Measurements from ENCODE around the gene PNISR.
A peak's percentile ranks its signal among the peaks of the same experiment; 100 is the strongest.
"Not testable (repeated sequence)": the region's sequence is repeated elsewhere in the genome, so short reads cannot be mapped to it uniquely, and the experiment has no call there.

PNISR gene, protein sequence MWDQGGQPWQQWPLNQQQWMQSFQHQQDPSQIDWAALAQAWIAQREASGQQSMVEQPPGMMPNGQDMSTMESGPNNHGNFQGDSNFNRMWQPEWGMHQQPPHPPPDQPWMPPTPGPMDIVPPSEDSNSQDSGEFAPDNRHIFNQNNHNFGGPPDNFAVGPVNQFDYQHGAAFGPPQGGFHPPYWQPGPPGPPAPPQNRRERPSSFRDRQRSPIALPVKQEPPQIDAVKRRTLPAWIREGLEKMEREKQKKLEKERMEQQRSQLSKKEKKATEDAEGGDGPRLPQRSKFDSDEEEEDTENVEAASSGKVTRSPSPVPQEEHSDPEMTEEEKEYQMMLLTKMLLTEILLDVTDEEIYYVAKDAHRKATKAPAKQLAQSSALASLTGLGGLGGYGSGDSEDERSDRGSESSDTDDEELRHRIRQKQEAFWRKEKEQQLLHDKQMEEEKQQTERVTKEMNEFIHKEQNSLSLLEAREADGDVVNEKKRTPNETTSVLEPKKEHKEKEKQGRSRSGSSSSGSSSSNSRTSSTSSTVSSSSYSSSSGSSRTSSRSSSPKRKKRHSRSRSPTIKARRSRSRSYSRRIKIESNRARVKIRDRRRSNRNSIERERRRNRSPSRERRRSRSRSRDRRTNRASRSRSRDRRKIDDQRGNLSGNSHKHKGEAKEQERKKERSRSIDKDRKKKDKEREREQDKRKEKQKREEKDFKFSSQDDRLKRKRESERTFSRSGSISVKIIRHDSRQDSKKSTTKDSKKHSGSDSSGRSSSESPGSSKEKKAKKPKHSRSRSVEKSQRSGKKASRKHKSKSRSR

DNA sequence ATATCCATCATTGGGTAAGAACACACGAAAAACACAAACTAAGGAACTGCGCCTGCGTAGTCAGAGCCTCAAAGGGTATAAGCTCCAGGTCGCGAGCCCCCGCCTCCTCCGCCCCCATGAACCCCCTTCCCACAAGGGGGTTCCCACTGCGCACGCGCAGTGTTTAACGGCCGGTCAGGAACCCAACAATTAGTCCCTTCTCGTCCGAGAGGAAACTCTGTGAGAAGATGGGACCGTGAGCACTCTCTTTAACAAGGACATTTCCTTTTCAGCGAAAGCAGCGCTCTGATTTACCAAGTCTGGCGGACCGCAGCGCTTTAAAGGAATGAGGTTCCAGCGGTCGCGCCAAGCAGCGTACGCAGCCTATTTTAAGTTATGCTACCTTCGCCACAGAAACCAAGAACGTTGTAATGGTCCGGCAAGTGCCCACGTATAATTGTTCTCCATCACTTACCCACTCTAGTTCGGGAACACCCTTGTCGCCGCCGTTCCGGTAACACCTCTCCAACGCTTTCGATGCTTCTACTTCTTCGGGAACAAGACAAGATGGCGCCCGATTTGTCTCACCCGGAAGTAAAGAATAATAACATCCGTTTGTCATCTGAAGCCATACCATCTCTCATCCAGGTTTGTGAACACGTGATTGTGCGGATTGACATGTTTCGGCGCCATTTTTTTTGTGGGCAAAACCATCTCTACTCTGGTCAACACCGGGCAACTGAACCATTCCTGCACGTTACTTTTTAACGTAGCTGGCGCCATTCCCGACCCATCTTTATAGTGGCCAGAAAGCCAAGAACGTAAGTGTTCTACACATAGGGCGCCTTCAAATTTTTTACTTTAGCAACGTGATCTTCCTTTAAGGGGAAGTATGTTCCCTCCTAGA is at the start of gene PNISR:
PNISR (minus strand) TSS at position 548 of the 886 bp plus-strand sequence. CDS start 10,649 bp downstream, outside the sequence.
- DNase-seq (ENCODE audit: low read depth in 2 of 2), result peak; percentile 64 to 66

DNA sequence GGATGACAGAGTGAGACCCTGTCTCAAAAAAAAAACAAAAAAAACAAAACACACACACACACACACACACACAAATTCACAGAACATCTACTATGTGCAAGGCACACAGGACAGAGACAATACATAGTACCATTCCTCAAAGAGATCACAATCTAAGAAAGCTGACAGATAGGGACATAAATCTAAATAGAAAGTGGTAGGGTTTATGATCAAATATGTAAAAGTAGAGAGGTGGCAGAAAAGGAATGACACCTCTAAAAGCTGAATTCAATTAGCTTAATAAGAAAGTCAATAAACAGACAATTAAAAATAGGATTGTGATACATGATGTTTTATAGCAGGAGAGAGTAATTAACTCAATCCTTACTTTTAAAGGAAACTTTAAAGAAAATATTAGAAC is 48.6 kb upstream of the PNISR start:
- no peak for DNase-seq (ENCODE audit: low read depth in 2 of 2)

DNA sequence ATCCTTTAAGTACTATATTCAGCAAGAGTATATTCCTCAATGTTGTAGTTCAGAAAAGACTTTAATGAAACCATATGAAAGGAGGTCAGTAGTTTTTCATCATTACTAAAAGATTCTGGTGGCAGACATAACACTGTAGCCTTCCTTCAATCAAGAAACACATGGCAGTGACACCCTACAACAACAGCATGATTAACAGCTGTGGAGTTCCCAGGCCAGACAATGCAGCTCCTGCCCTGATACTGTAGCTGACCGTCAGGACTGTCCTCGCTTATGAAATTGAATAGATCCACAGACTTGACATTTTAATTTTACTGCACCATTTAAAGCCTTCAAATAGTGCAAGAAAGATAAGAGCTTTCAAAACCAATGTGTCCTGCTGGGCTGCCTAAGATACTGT is 46.5 kb upstream of the PNISR start:
- no peak for DNase-seq (ENCODE audit: low read depth in 2 of 2)

GRCh38 chr6:99467509-99468106 is 42.5 kb upstream of the PNISR start:
- no peak for DNase-seq (ENCODE audit: low read depth in 2 of 2)

- not testable (repeated sequence) for DNase-seq (ENCODE audit: low read depth in 2 of 2)
These were observed 34.0 kb upstream of the PNISR start for GRCh38 chr6:99459133-99459532.

DNA sequence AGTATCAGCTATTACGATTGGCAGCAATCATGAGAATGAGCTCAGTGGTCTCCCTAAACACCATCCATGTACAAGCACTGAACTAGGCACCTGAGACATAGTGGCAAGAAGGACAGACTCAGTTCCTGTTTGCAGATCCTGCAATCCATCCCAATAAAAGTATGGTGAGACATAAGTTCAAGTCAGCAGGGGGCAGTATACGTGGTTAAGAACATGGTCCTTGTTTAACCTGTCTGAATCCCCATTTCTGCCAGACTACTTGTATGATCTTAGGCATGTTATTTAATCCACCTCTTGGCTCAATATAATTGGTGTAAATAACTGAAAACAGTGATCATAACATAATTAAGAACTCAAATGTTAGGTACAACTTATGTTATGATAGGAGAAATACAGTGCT is 33.2 kb upstream of the PNISR start:
- DNase-seq (ENCODE audit: low read depth in 2 of 2), result no peak

GRCh38 chr6:99446076-99446475 is 21.0 kb upstream of the PNISR start:
- no peak for DNase-seq (ENCODE audit: low read depth in 2 of 2)

DNA sequence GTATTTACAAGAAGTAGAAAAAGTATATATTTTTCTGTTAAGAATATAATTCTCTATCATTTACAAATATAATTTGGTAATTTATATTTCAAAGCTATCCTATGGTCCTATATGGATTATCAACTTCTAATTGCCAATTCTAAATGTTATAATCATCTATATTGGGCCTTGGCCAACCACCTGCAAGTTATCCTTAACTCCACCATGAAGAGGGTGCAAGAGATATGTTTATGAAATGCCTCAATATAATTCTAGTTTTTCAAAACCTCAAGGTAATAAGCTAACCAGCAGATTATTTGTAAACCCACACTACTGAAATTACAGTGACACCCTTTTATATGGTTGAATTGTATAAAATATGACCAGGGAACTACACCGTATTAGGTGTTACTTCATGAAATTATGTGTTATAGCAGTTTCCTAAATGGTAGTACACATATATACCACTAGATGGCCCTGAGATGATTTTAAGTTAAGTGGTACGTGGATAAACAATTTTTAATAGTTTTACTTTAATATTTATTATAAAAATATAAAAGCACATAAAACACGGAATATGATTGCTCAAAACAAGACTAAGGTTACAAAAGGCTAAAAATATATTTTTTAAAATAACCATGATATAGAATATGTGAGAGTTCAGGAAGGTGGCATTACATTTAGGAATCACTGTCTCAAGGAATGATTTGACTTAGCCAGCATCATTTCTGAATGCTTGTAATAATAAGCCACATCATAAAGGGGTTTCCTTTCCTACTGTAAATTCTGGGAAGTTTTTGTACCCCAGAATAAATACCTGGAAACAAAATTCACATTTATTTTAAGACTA is 9.8 kb upstream of the PNISR start:
- no peak for DNase-seq (ENCODE audit: low read depth in 2 of 2)

DNA sequence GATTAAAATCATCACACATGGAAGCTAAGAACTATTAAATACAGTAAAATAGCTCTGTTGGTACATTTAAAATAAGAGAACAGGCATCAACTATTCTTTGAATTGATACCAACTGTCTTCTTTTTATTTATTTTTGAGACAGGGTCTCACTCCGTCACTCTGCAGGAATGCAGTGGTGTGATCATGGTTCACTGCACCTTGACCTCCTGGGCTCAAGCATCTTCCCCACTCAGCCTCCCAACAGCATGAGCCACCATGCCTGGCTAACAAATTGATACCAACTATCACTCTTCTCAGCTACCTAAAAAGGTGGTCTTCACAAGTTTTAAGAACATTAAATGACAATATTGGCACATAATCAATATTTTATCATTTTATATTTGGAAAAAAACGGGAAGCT is 7.8 kb upstream of the PNISR start:
- DNase-seq (ENCODE audit: low read depth in 2 of 2), result no peak

DNA sequence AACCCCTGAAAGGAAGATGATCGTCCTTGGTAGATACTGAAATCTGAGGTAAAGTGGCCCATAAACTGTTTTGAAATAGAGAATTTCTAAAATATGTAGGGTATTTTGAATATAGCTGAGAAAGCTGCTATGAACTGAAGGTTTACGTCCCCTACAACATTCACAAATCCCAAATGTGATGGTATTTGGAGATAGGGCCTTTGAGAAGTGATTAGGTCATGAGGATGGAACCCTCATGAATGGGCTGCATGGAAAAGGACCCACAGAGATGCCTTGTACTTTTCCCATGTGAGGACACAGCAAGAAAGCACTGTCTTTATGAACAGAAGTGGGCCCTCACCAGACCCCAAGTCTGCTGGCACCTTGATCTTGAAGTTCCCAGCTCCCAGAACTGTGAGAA is 6.8 kb upstream of the PNISR start:
- no peak for DNase-seq (ENCODE audit: low read depth in 2 of 2)

GRCh38 chr6:99427988-99428387 is 2.9 kb upstream of the PNISR start:
- DNase-seq (ENCODE audit: low read depth in 2 of 2), result no peak

GRCh38 chr6:99426451-99426757 is 1.3 kb upstream of the PNISR start:
- DNase-seq (ENCODE audit: low read depth in 2 of 2), result no peak

GRCh38 chr6:99425647-99426450 is 741 bp upstream of the PNISR start:
- DNase-seq (ENCODE audit: low read depth in 2 of 2), result peak in 1 of 2 donors; percentile 33

GRCh38 chr6:99424022-99424421 is 1.1 kb downstream of the PNISR start:
- DNase-seq (ENCODE audit: low read depth in 2 of 2), result no peak

DNA sequence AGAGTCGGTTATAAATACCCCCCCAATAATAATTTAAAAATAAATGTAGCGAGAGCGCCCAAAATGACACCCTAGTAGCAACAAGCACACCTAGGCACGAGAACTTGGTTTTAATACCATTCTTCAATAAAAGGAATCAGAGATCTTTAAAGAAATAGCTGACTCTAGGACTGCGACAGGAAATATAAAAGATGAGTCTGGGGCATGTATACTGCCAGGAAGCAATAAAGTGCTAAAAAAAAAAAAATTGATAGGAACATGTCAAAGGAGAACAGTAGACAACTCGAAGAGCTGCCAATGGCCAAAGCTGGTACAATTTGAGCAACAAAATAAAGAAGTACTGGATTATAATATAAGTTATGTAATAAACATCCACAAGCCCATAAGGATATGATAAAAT is 2.2 kb downstream of the PNISR start:
- DNase-seq (ENCODE audit: low read depth in 2 of 2), result no peak

- no peak for DNase-seq (ENCODE audit: low read depth in 2 of 2)
These were observed 8.0 kb downstream of the PNISR start for GRCh38 chr6:99416892-99417767.

DNA sequence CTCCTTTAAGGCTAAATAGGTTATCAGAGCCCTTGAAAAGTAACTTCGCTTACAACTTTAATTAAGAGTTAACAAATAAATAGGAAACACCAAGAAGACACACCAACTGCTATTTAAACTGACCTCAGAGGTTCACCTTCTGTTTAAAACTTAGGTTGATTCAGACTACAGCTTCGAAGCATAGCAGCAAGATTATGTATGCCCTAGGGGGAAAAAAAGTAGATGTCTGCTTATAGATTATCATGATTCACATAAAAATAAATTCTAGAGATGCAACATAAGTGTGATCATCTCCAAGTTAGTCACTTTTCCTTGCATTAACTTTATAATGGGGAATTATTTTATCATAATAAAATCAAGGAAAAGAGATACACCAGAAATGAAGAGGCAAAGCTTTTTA is 8.9 kb downstream of the PNISR start:
- DNase-seq (ENCODE audit: low read depth in 2 of 2), result no peak

- DNase-seq (ENCODE audit: low read depth in 2 of 2), result no peak
These were observed 9.7 kb downstream of the PNISR start for GRCh38 chr6:99415446-99415845.

DNA sequence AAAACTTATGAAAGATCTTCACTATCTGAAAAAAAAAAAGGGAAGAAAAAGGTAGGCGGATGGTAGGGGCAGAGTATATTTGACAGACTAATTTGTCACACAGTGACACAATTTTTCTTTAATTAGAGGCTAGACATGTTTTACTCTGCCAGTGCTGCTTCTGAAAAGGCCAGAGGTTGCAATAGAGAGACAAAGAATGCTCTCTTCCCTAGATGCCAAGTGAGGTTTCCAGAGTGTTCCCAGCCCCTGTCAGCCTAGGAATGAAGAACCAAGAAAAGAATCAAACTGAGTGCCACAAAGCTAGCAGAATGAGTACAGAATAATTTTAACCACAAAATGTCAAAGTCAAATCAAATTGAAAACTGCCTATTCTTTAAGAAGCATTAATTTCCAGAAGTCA is 13.0 kb downstream of the PNISR start:
- no peak for DNase-seq (ENCODE audit: low read depth in 2 of 2)
